ENCODE results near the gene CD44. TPM values are rescaled to one million over a fixed set of nuclear protein-coding genes. Genes with fewer than 3 reads are reported as not detected.

Gene CD44
- total and polyA plus RNA-seq, 4 donors, result 4.1 to 26.9 (median 14.6) TPM

- H3K27me3 ChIP-seq (ENCODE audit: control insufficient read depth in 4 of 4, insufficient read depth in 4 of 4, low read length in 3 of 4), result no peaks in the 10 kb centered on the region
- no peak for DNase-seq (ENCODE audit: low spot score)
- H3K36me3 ChIP-seq (ENCODE audit: control insufficient read depth in 4 of 4, insufficient read depth in 3 of 4, low read depth in 1 of 4, low read length in 3 of 4), result peaks cover 0 to 2% (median 0%) of the 10 kb centered on the region in 4 donors
- no peaks in the 10 kb centered on the region for H3K9me3 ChIP-seq (ENCODE audit: control insufficient read depth in 4 of 4, low read length in 3 of 4)
- no peak overlapping the region for H3K27ac ChIP-seq (ENCODE audit: low read depth in 1 of 2, low read length in 2 of 2)
- WGBS, result 93% methylated on average over 5 of the region's 5 CpGs
- H3K4me3 ChIP-seq (ENCODE audit: low read depth in 1 of 3, low read length in 3 of 3), result no peak overlapping the region
- no peak overlapping the region for H3K9ac ChIP-seq (ENCODE audit: low read depth in 1 of 2, low read length in 2 of 2)
- peaks cover 3 to 13% (median 6%) of the 10 kb centered on the region in 4 donors for H3K4me1 ChIP-seq (ENCODE audit: control insufficient read depth in 4 of 4, insufficient read depth in 4 of 4, low read length in 3 of 4)
- TF ChIP-seq RXRA (IDR thresholded peaks at IDR 0.05) (no peak), FOXA1 (IDR thresholded peaks at IDR 0.05) (no peak), REST (IDR thresholded peaks at IDR 0.05) (no peak), EGR1 (IDR thresholded peaks at IDR 0.05; ENCODE audit: low read depth in 2 of 2) (no peak), NR2F2 (IDR thresholded peaks at IDR 0.05) (no peak), CTCF (IDR thresholded peaks at IDR 0.05; ENCODE audit: low read depth, low read length, missing input control) (no peak), YY1 (IDR thresholded peaks at IDR 0.05) (no peak)
Measured at GRCh38 chr11:35177370-35177769, 38.4 kb downstream of the CD44 start.

GRCh38 chr11:35178067-35178805 is 39.3 kb downstream of the CD44 start:
- Histone ChIP-seq H3K36me3 (ENCODE audit: control insufficient read depth in 4 of 4, insufficient read depth in 3 of 4, low read depth in 1 of 4, low read length in 3 of 4) (peaks cover 0 to 2% (median 0%) of the 10 kb centered on the region in 4 donors), H3K27me3 (ENCODE audit: control insufficient read depth in 4 of 4, insufficient read depth in 4 of 4, low read length in 3 of 4) (no peaks in the 10 kb centered on the region), H3K27ac (ENCODE audit: low read depth in 1 of 2, low read length in 2 of 2) (no peak overlapping the region), H3K9ac (ENCODE audit: low read depth in 1 of 2, low read length in 2 of 2) (no peak overlapping the region), H3K4me3 (ENCODE audit: low read depth in 1 of 3, low read length in 3 of 3) (no peak overlapping the region), H3K4me1 (ENCODE audit: control insufficient read depth in 4 of 4, insufficient read depth in 4 of 4, low read length in 3 of 4) (peaks cover 3 to 9% (median 4%) of the 10 kb centered on the region in 4 donors), H3K9me3 (ENCODE audit: control insufficient read depth in 4 of 4, low read length in 3 of 4) (no peaks in the 10 kb centered on the region)
- no peak for DNase-seq (ENCODE audit: low spot score)
- WGBS, result 92% methylated on average over 3 of the region's 3 CpGs
- TF ChIP-seq ATF3 (IDR thresholded peaks at IDR 0.05) (no peak), GABPA (IDR thresholded peaks at IDR 0.05 in 1 of 2, conservative IDR thresholded peaks at IDR 0.05 in 1 of 2) (no peak), HNF4G (IDR thresholded peaks at IDR 0.05) (no peak), RAD21 (IDR thresholded peaks at IDR 0.05) (peak in 1 of 2 donors; percentile 23), HNF4A (conservative IDR thresholded peaks at IDR 0.05) (peak; percentile 9 to 47), JUND (IDR thresholded peaks at IDR 0.05) (no peak), REST (IDR thresholded peaks at IDR 0.05) (no peak), RXRA (IDR thresholded peaks at IDR 0.05) (peak in 1 of 2 donors; percentile 43), FOXA1 (IDR thresholded peaks at IDR 0.05) (no peak), TAF1 (conservative IDR thresholded peaks at IDR 0.05) (no peak), SP1 (IDR thresholded peaks at IDR 0.05) (no peak), ZBTB33 (IDR thresholded peaks at IDR 0.05) (no peak), CTCF (IDR thresholded peaks at IDR 0.05; ENCODE audit: low read depth, low read length, missing input control) (no peak), MAX (IDR thresholded peaks at IDR 0.05) (peak; percentile 67)
